K562 (cell line): ENCODE results near the gene ATP13A4. TPM values are rescaled to one million over a fixed set of nuclear protein-coding genes. Genes with fewer than 3 reads are reported as not detected.
A peak's percentile ranks its signal among the peaks of the same experiment; 100 is the strongest.

Experiments
- AFF1 ChIP-seq, 2 experiments: fragments of 450-650 bp; IDR thresholded peaks; 2 replicates each; pipeline ENCODE4 v1.6.1; 2018; ENCODE audit warnings: mild to moderate bottlenecking in 2 of 2, low read depth in 1 of 2; ENCODE audit not compliant: partially characterized antibody in 2 of 2
- BACH1 ChIP-seq: fragments of 200-800 bp; sonication (Bioruptor generic); IDR thresholded peaks from 2 replicates; pipeline ENCODE4 v1.6.1; 2016; ENCODE audit warnings: missing genetic modification characterization, missing compliant biosample characterization
- BRF2 ChIP-seq: IDR thresholded peaks from 3 replicates; pipeline ENCODE4 v1.6.1; 2011; ENCODE audit warnings: borderline replicate concordance, mild to moderate bottlenecking; ENCODE audit not compliant: insufficient read length, insufficient read depth
- CBX3 ChIP-seq, 2 experiments: IDR thresholded peaks; 1 replicate in 1 of 2; 2 replicates in 1 of 2; pipeline ENCODE4 v1.6.1; 2012; ENCODE audit warnings: inconsistent platforms in 2 of 2, low read length in 2 of 2, borderline replicate concordance in 1 of 2, control low read depth in 1 of 2
- CEBPG ChIP-seq, 3 experiments: fragments of 200-800 bp in 1 of 3; sonication (Bioruptor generic) in 1 of 3; sonication (generic) in 1 of 3; formaldehyde crosslinking in 1 of 3; IDR thresholded peaks in 2 of 3; conservative IDR thresholded peaks in 1 of 3; 2 replicates each; pipeline versions ENCODE4 v1.6.1 to v1.8.0; 2016 to 2022; ENCODE audit warnings: missing compliant biosample characterization in 2 of 3, missing genetic modification characterization in 2 of 3, mild to moderate bottlenecking in 1 of 3, missing genetic modification reagents in 1 of 3
- FOXK2 ChIP-seq, 2 experiments: fragments of 450-650 bp; IDR thresholded peaks in 1 of 2; conservative IDR thresholded peaks in 1 of 2; 2 replicates each; pipeline ENCODE4 v1.6.1; 2016; ENCODE audit warnings: low read depth in 2 of 2, mild to moderate bottlenecking in 1 of 2
- FOXP4 ChIP-seq: sonication (generic); formaldehyde crosslinking; IDR thresholded peaks from 2 replicates; pipeline ENCODE4 v1.8.0; 2022; ENCODE audit warnings: mild to moderate bottlenecking, missing genetic modification reagents, borderline replicate concordance
- HDAC3 ChIP-seq: fragments of 450-650 bp; IDR thresholded peaks from 2 replicates; pipeline ENCODE4 v1.6.1; 2018; ENCODE audit warnings: borderline replicate concordance, mild to moderate bottlenecking, moderate library complexity; ENCODE audit not compliant: partially characterized antibody
- MAFF ChIP-seq: IDR thresholded peaks from 2 replicates; pipeline ENCODE4 v1.6.1; 2012; ENCODE audit warnings: low read length, improper control_type of control experiment
- PHB2 ChIP-seq: fragments of 450-650 bp; IDR thresholded peaks from 2 replicates; pipeline ENCODE4 v1.6.1; 2017; ENCODE audit warnings: low read depth
- POLR3A ChIP-seq: IDR thresholded peaks from 2 replicates; pipeline ENCODE4 v1.6.1; 2011; ENCODE audit warnings: borderline replicate concordance, mild to moderate bottlenecking, moderate library complexity; ENCODE audit not compliant: insufficient read length, insufficient read depth; ENCODE audit errors: extremely low read depth
- RBM34 ChIP-seq: fragments of 200-400 bp; formaldehyde crosslinking; IDR thresholded peaks from 2 replicates; pipeline ENCODE4 v1.6.1; 2018; ENCODE audit warnings: low read length, borderline replicate concordance; ENCODE audit not compliant: insufficient read depth
- STAT5A ChIP-seq: IDR thresholded peaks from 2 replicates; pipeline ENCODE4 v1.6.1; 2012; ENCODE audit warnings: low read length, inconsistent platforms, borderline replicate concordance
- ZBTB26 ChIP-seq: fragments of 450-650 bp; formaldehyde crosslinking; IDR thresholded peaks from 2 replicates; pipeline ENCODE4 v1.4.0; 2022; ENCODE audit warnings: missing genetic modification characterization
- ZBTB7A ChIP-seq: IDR thresholded peaks from 2 replicates; pipeline ENCODE4 v1.6.1; 2011; ENCODE audit warnings: low read depth, mild to moderate bottlenecking, low read length, moderate library complexity, borderline replicate concordance; ENCODE audit not compliant: control insufficient read depth
- ZNF512 ChIP-seq: IDR thresholded peaks from 2 replicates; pipeline ENCODE4 v1.6.1; 2016; ENCODE audit warnings: missing genetic modification characterization, missing compliant biosample characterization
- polyA plus RNA-seq, 8 experiments: library from polyadenylated mRNA; depleted of rRNA in 4 of 8; stranded (reverse) in 5 of 8; unstranded in 3 of 8; fragments of >200 nt; fragmentation: Nextera tagmentation in 2 of 8; fragmentation: Illumina TruSeq in 1 of 8; extraction: Ambion mirVana in 2 of 8; extraction: Trizol in 1 of 8; gene quantifications; 2 replicates each; pipeline versions ENCODE4 v1.2.1 to v1.2.3, GENCODE V29; 2011 to 2014; ENCODE audit warnings: inconsistent platforms in 1 of 8, missing spikeins in 1 of 8
- total RNA-seq, 7 experiments: library from RNA; depleted of rRNA in 6 of 7; stranded (reverse); fragments of >200 nt in 6 of 7; fragmentation: Illumina TruSeq in 2 of 7; extraction: Trizol in 2 of 7; gene quantifications; 2 replicates each; pipeline versions ENCODE4 v1.2.1 to v1.2.3, GENCODE V29; 2011 to 2021; ENCODE audit warnings: low replicate concordance in 1 of 7

The ATP13A4 gene
- total and polyA plus RNA-seq, 9 of the 15 experiments (the other 6 are each of a cell fraction or from before 2014, with no cell fraction given) = 0.03 to 0.14 (median 0.07) TPM; not detected in 6

GRCh38 chr3:193593668-193594030, 39.0 kb upstream of the ATP13A4 start (continued):
- TF ChIP-seq FOXP4 (CRISPR knock-in tag) (no peak), HDAC3 (no peak), CEBPG (CRISPR knock-in tag; IDR thresholded peaks at IDR 0.05) (no peak), CEBPG (tag; conservative IDR thresholded peaks at IDR 0.05 in 1 of 2, IDR thresholded peaks at IDR 0.05 in 1 of 2) (no peak), PHB2 (0 out of 2 replicates have a peak, but pooled peaks have one; percentile 60), ZBTB7A (no peak), STAT5A (no peak), AFF1 (IDR thresholded peaks at IDR 0.05; ENCODE audit: low read depth in 1 of 2, partially characterized antibody in 2 of 2) (no peak), BRF2 (no peak), BACH1 (no peak), ZBTB26 (0 out of 2 replicates have a peak, but pooled peaks have one; percentile 49), FOXK2 (conservative IDR thresholded peaks at IDR 0.05 in 1 of 2, IDR thresholded peaks at IDR 0.05 in 1 of 2; ENCODE audit: low read depth in 2 of 2) (no peak; a peak in 2 of 4 replicates), RBM34 (no peak), MAFF (no peak), CBX3 (IDR thresholded peaks at IDR 0.05; ENCODE audit: borderline replicate concordance in 1 of 2, low read length in 2 of 2) (no peak), POLR3A (no peak), ZNF512 (no peak)
